Upper lobe of left lung (tissue), 6 donors: ENCODE data around the gene CD27. TPM values are rescaled to one million over a fixed set of nuclear protein-coding genes. Genes with fewer than 3 reads are reported as not detected.
"Not testable (repeated sequence)": the region's sequence is repeated elsewhere in the genome, so short reads cannot be mapped to it uniquely, and the experiment has no call there.

Experiments
- ATAC-seq, 2 donors: fragments of 200-7000 bp; cut with Tn5 transposase; one replicate each; pipeline ENCODE4 v1.9.1; 2022; ENCODE audit warnings: mild to moderate bottlenecking in 2 of 2, moderate library complexity in 2 of 2; ENCODE audit not compliant: low FRiP score in 2 of 2
- DNase-seq, 2 donors: peaks; one replicate each; pipeline ENCODE4 v3.0.0-alpha.2; 2019 to 2020
- H3K27ac ChIP-seq, 4 donors: fragments of 200-600 bp; sonication (generic); one replicate each; pipeline ENCODE4 v1.5.1; 2016 to 2019
- H3K27me3 ChIP-seq, 4 donors: fragments of 200-600 bp; sonication (generic); one replicate each; pipeline ENCODE4 v1.5.1; 2017 to 2019
- H3K36me3 ChIP-seq, 4 donors: fragments of 200-600 bp; sonication (generic); one replicate each; pipeline ENCODE4 v1.5.1; 2016 to 2019
- H3K4me1 ChIP-seq, 4 donors: fragments of 200-600 bp; sonication (generic); one replicate each; pipeline ENCODE4 v1.5.1; 2018 to 2019
- H3K4me3 ChIP-seq, 4 donors: fragments of 200-600 bp; sonication (generic); one replicate each; pipeline ENCODE4 v1.5.1; 2017 to 2019; ENCODE audit warnings: mild to moderate bottlenecking in 2 of 4, moderate library complexity in 1 of 4
- H3K9me3 ChIP-seq, 4 donors: fragments of 200-600 bp; sonication (generic); one replicate each; pipeline ENCODE4 v1.5.1; 2018 to 2019
- EP300 ChIP-seq, 4 donors: sonication (generic); formaldehyde crosslinking; IDR thresholded peaks; one replicate each; pipeline ENCODE4 v1.5.1; 2017; ENCODE audit warnings: antibody characterized with exemption in 4 of 4, control low read depth in 2 of 4
- POLR2A ChIP-seq, 4 donors: fragments of 450-650 bp; IDR thresholded peaks; one replicate each; pipeline ENCODE4 v1.5.1; 2016 to 2017; ENCODE audit warnings: antibody characterized with exemption in 4 of 4, mild to moderate bottlenecking in 2 of 4
- POLR2AphosphoS5 ChIP-seq, 2 donors: sonication (generic); formaldehyde crosslinking; IDR thresholded peaks; one replicate each; pipeline ENCODE4 v1.5.1; 2017; ENCODE audit warnings: antibody characterized with exemption in 2 of 2
- WGBS, 2 donors: methylation state at CpG; one replicate each; pipeline ENCODE4 v1.1.5; 2017 to 2018; 5-methylcytosine and 5-hydroxymethylcytosine counted together
- total RNA-seq, 6 donors: library from RNA; depleted of rRNA in 4 of 6; stranded (reverse); fragments of >200 nt in 4 of 6; gene quantifications; one replicate each; pipeline versions ENCODE4 v1.1.0 to v1.2.1, GENCODE V29; 2016 to 2021
- TF ChIP-seq, protein P1 (sequence below), 6 experiments: fragments of 450-650 bp in 4 of 6; fragments of 200-600 bp in 2 of 6; sonication (generic) in 2 of 6; IDR thresholded peaks; one replicate each; pipeline ENCODE4 v1.5.1; 2016 to 2019; ENCODE audit warnings: antibody characterized with exemption in 6 of 6
- donor health status: DM: no; HTN: no; CAD: no; lungs with moderate emphysema.
- donor health status: DM: no; HTN: yes; CAD: no; lungs with severe emphysema.

Gene CD27
- total RNA-seq, 6 donors from 2014 or later = 1.0 to 8.8 (median 3.3) TPM; not detected in 1

- Histone ChIP-seq H3K4me1 (peaks cover 13 to 32% (median 20%) of the 10 kb centered on the region in 4 donors), H3K36me3 (no peaks in the 10 kb centered on the region), H3K27ac (no peak overlapping the region), H3K4me3 (no peak overlapping the region), H3K27me3 (no peaks in the 10 kb centered on the region), H3K9me3 (no peaks in the 10 kb centered on the region)
- ATAC-seq (no peak), DNase-seq (no peak)
- TF ChIP-seq POLR2AphosphoS5 (IDR thresholded peaks at IDR 0.05) (no peak), EP300 (IDR thresholded peaks at IDR 0.05) (no peak), POLR2A (IDR thresholded peaks at IDR 0.05) (no peak)
- TF ChIP-seq, protein P1, sequence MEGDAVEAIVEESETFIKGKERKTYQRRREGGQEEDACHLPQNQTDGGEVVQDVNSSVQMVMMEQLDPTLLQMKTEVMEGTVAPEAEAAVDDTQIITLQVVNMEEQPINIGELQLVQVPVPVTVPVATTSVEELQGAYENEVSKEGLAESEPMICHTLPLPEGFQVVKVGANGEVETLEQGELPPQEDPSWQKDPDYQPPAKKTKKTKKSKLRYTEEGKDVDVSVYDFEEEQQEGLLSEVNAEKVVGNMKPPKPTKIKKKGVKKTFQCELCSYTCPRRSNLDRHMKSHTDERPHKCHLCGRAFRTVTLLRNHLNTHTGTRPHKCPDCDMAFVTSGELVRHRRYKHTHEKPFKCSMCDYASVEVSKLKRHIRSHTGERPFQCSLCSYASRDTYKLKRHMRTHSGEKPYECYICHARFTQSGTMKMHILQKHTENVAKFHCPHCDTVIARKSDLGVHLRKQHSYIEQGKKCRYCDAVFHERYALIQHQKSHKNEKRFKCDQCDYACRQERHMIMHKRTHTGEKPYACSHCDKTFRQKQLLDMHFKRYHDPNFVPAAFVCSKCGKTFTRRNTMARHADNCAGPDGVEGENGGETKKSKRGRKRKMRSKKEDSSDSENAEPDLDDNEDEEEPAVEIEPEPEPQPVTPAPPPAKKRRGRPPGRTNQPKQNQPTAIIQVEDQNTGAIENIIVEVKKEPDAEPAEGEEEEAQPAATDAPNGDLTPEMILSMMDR (IDR thresholded peaks at IDR 0.05) = no peak
- WGBS, 2 donors = 88 to 93% methylated on average over 11 of the region's 11 CpGs
These were observed 27.7 kb downstream of the CD27 start for GRCh38 chr12:6472491-6472890.

DNA sequence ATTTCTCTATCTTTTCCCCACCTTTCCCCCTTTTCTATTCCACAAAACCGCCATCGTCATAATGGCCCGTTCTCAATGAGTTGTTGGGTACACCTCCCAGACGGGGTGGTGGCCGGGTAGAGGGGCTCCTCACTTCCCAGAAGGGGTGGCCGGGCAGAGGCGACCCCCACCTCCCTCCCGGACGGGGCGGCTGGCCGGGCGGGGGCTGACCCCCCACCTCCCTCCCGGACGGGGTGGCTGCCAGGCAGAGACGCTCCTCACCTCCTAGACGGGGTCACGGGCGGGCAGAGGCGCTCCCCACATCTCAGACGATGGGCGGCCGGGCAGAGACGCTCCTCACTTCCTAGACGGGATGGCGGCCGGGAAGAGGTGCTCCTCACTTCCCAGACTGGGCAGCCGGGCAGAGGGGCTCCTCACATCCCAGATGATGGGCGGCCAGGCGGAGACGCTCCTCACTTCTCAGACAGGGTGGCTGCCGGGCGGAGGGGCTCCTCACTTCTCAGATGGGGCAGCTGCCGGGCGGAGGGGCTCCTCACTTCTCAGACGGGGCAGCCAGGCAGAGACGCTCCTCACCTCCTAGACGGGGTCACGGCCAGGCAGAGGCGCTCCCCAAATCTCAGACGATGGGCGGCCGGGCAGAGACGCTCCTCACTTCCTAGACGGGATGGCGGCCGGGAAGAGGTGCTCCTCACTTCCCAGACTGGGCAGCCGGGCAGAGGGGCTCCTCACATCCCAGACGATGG is 30.6 kb downstream of the CD27 start:
- H3K36me3 ChIP-seq, H3K9me3 ChIP-seq, H3K4me1 ChIP-seq, H3K4me3 ChIP-seq, H3K27ac ChIP-seq, ATAC-seq, H3K27me3 ChIP-seq: not testable (repeated sequence)
- DNase-seq = peak in 1 of 2 donors; percentile 77
- WGBS, 2 donors = 91 to 94% methylated on average over 20 to 39 of the region's 48 CpGs

DNA sequence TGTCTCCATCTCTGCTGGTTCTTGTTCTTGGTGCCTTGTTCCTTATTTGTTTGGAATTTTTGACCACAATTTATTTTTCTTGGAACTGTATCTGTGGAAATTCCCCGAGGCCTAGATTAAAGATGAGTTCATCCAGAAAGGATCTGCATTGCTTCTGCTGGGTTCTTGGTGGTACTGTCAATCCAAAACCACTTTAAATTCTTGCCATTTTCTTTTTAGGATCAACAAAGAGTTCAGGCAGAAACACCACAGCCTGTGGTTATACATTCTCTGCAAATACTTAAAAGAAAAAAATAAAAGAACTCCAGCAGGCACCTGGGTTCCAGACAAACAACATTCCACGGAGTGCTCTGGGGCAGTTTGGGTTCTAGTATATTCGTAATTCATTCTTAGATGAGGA is 31.7 kb downstream of the CD27 start:
- no peak overlapping the region for H3K4me3 ChIP-seq
- DNase-seq (no peak), ATAC-seq (no peak)
- TF ChIP-seq POLR2AphosphoS5 (IDR thresholded peaks at IDR 0.05) (no peak), EP300 (IDR thresholded peaks at IDR 0.05) (no peak), POLR2A (IDR thresholded peaks at IDR 0.05) (no peak)
- TF ChIP-seq, protein P1 (IDR thresholded peaks at IDR 0.05) = no peak
- no peaks in the 10 kb centered on the region for H3K27me3 ChIP-seq
- 42 to 60% methylated on average over 3 of the region's 3 CpGs for WGBS, 2 donors
- H3K4me1 ChIP-seq = peaks cover 0 to 1% (median under 1%) of the 10 kb centered on the region in 4 donors
- no peaks in the 10 kb centered on the region for H3K9me3 ChIP-seq
- H3K36me3 ChIP-seq = no peaks in the 10 kb centered on the region
- no peak overlapping the region for H3K27ac ChIP-seq

GRCh38 chr12:6477601-6478377 is 33.0 kb downstream of the CD27 start:
- H3K36me3 ChIP-seq, H3K4me3 ChIP-seq, H3K9me3 ChIP-seq, H3K27ac ChIP-seq, H3K27me3 ChIP-seq, H3K4me1 ChIP-seq: not testable (repeated sequence)
- ATAC-seq (peak in 1 of 2 donors; percentile 23), DNase-seq (peak in 1 of 2 donors; percentile 74)
- WGBS, 2 donors = 92 to 96% methylated on average over 19 to 32 of the region's 37 CpGs

- ATAC-seq (peak; percentile 6 to 55), DNase-seq (peak in 1 of 2 donors; percentile 68)
- 88 to 93% methylated on average over 6 to 12 of the region's 20 CpGs for WGBS, 2 donors
- no peaks in the 10 kb centered on the region for H3K36me3 ChIP-seq
- no peaks in the 10 kb centered on the region for H3K27me3 ChIP-seq
- TF ChIP-seq POLR2AphosphoS5 (IDR thresholded peaks at IDR 0.05) (no peak), POLR2A (IDR thresholded peaks at IDR 0.05) (no peak), EP300 (IDR thresholded peaks at IDR 0.05) (no peak)
- TF ChIP-seq, protein P1 (IDR thresholded peaks at IDR 0.05) = no peak
- H3K9me3 ChIP-seq = no peaks in the 10 kb centered on the region
- no peaks in the 10 kb centered on the region for H3K4me1 ChIP-seq
- H3K27ac ChIP-seq = no peak overlapping the region
- H3K4me3 ChIP-seq = no peak overlapping the region
These were observed 33.7 kb downstream of the CD27 start for GRCh38 chr12:6478416-6478815.
